Stomach smooth muscle (tissue), 2 donors: ENCODE measurements around the gene TRNT1.

Experiments used
- H3K27ac ChIP-seq: one replicate; pipeline ENCODE4 v1.7.0; 2013; ENCODE audit warnings: mild to moderate bottlenecking, low read length, inconsistent platforms
- H3K27me3 ChIP-seq, 2 donors: one replicate each; pipeline ENCODE4 v1.7.0; 2013; ENCODE audit warnings: low read length in 2 of 2; ENCODE audit not compliant: insufficient read depth in 2 of 2, control insufficient read depth in 1 of 2
- H3K36me3 ChIP-seq, 2 donors: one replicate each; pipeline ENCODE4 v1.7.0; 2013; ENCODE audit warnings: low read length in 2 of 2; ENCODE audit not compliant: control insufficient read depth in 2 of 2, insufficient read depth in 2 of 2
- H3K4me1 ChIP-seq: one replicate; pipeline ENCODE4 v1.7.0; 2013; ENCODE audit warnings: low read length; ENCODE audit not compliant: control insufficient read depth, insufficient read depth
- H3K4me3 ChIP-seq, 2 donors: one replicate each; pipeline ENCODE4 v1.7.0; 2013; ENCODE audit warnings: low read length in 2 of 2
- H3K9ac ChIP-seq, 2 donors: one replicate each; pipeline ENCODE4 v1.7.0; 2013; ENCODE audit warnings: low read length in 2 of 2, mild to moderate bottlenecking in 1 of 2
- H3K9me3 ChIP-seq, 2 donors: one replicate each; pipeline ENCODE4 v1.7.0; 2013; ENCODE audit warnings: low read length in 2 of 2; ENCODE audit not compliant: control insufficient read depth in 2 of 2
- donor health status: healthy.
- donor health status: Pancreatic carcinoma.

The TRNT1 gene

GRCh38 chr3:3113042-3113709, 13.6 kb upstream of the TRNT1 start:
- H3K36me3 ChIP-seq = no peaks in the 10 kb centered on the region
- H3K27me3 ChIP-seq = peaks cover 0 to 2% of the 10 kb centered on the region in 2 donors
- no peaks in the 10 kb centered on the region for H3K4me1 ChIP-seq
- H3K9ac ChIP-seq = no peak overlapping the region
- H3K4me3 ChIP-seq = no peak overlapping the region
- H3K27ac ChIP-seq = no peak overlapping the region
- H3K9me3 ChIP-seq = no peaks in the 10 kb centered on the region

- Histone ChIP-seq H3K36me3 (no peaks in the 10 kb centered on the region), H3K4me3 (no peak overlapping the region), H3K4me1 (no peaks in the 10 kb centered on the region), H3K9me3 (no peaks in the 10 kb centered on the region), H3K9ac (no peak overlapping the region), H3K27ac (no peak overlapping the region), H3K27me3 (peaks cover 0 to 2% of the 10 kb centered on the region in 2 donors)
Observed at GRCh38 chr3:3117651-3118050, 9.1 kb upstream of the TRNT1 start.

- no peak overlapping the region for H3K4me3 ChIP-seq
- no peak overlapping the region for H3K27ac ChIP-seq
- no peaks in the 10 kb centered on the region for H3K36me3 ChIP-seq
- H3K27me3 ChIP-seq = no peaks in the 10 kb centered on the region
- no peaks in the 10 kb centered on the region for H3K9me3 ChIP-seq
- no peaks in the 10 kb centered on the region for H3K4me1 ChIP-seq
- no peak overlapping the region for H3K9ac ChIP-seq
Observed at GRCh38 chr3:3119393-3119851, 7.3 kb upstream of the TRNT1 start.

DNA sequence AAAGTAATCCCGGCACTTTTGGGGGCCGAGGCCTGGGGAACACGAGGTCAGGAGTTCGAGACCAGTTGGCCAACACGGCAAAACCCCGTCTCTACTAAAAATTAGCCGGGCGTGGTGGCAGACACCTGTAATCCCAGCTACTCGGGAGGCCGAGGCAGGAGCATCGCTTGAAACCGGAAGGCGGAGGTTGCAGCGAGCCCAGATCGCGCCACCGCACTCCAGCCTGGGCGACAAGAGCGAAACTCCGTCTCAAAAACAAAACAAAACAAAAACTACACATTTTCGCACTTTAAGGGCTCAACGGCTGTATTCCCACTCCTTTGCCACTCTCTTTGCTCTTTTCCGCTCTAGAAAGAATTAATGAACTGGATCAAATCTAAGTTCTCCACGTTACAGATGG, 763 bp upstream of the TRNT1 start:
- Histone ChIP-seq H3K36me3 (peaks cover 0 to 4% of the 10 kb centered on the region in 2 donors), H3K27ac (peak overlapping the region; percentile 80), H3K9ac (peak overlapping the region; percentile 78 to 92), H3K4me1 (peaks cover 17% of the 10 kb centered on the region), H3K4me3 (peak overlapping the region; percentile 64 to 91), H3K27me3 (no peaks in the 10 kb centered on the region), H3K9me3 (no peaks in the 10 kb centered on the region)

GRCh38 chr3:3127432-3128010, 781 bp downstream of the TRNT1 start:
- Histone ChIP-seq H3K4me1 (peaks cover 17% of the 10 kb centered on the region), H3K27me3 (no peaks in the 10 kb centered on the region), H3K9me3 (no peaks in the 10 kb centered on the region), H3K36me3 (peaks cover 0 to 4% of the 10 kb centered on the region in 2 donors), H3K4me3 (peak overlapping the region; percentile 63 to 91), H3K9ac (peak overlapping the region; percentile 78 to 92), H3K27ac (peak overlapping the region; percentile 80)

DNA sequence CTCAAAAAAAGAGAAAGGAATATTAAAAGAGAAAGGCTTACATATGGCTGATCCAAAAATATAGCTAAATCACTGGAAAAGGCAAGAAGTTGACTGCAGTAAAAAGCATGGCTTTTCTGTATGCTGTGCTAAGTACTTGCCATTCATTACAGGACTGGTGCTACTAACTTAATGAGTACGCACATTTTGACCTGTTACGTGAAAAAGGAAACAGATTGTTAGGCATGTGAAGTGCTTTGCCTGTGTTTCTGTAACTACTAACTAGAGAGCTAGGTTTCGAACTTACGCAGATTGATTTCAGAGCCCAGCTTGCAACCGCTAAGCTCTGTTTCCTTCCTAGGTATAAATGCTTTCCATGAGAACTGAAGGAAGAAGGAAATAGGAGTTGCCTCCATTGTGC, 2.8 kb downstream of the TRNT1 start:
- H3K4me1 ChIP-seq = peaks cover 17% of the 10 kb centered on the region

GRCh38 chr3:3133500-3133899, 6.8 kb downstream of the TRNT1 start:
- H3K9ac ChIP-seq = no peak overlapping the region
- no peaks in the 10 kb centered on the region for H3K27me3 ChIP-seq
- H3K4me1 ChIP-seq = peaks cover 5% of the 10 kb centered on the region
- H3K27ac ChIP-seq = no peak overlapping the region
- H3K9me3 ChIP-seq = no peaks in the 10 kb centered on the region
- peaks cover 2 to 4% of the 10 kb centered on the region in 2 donors for H3K36me3 ChIP-seq
- H3K4me3 ChIP-seq = no peak overlapping the region

More for the DNA sequence above, 2.8 kb downstream of the TRNT1 start:
- Histone ChIP-seq H3K9me3 (no peaks in the 10 kb centered on the region), H3K9ac (no peak overlapping the region), H3K4me3 (no peak overlapping the region), H3K36me3 (peaks cover 0 to 4% of the 10 kb centered on the region in 2 donors), H3K27me3 (no peaks in the 10 kb centered on the region), H3K27ac (no peak overlapping the region)

DNA sequence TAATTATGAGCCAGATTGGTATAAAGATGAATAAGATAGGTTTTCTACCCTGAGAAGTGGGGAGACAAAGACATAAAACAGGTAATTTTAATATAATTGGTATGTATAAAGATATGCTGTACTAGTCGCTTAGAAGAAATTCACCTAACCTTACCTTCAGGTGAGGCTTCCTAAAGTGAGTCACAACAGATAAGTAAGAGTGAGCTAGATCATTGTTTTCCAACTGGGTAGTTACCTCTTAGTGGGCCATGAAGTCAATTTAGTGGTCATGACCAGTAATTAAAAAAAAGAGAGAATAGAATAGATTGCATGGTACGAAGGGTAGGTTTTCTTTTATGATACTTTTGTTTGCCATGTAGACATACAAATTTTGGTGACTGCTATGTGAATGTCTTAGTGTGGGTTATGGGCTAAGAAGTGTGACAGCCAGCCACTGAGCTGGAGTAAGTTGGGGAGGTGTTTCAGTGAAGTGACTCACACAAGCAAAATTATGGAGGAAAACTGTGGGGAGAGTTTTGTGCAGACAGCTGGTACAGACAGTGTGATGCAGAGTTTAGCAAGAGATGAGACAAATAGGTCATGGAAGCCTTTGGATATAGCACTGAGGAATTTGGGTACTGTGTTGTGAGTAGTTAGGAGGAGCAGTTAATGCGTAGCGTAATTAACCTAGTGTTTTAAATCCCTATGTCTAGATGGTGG, 8.2 kb downstream of the TRNT1 start:
- Histone ChIP-seq H3K4me3 (no peak overlapping the region), H3K27ac (no peak overlapping the region), H3K4me1 (no peaks in the 10 kb centered on the region), H3K27me3 (no peaks in the 10 kb centered on the region), H3K9ac (no peak overlapping the region), H3K36me3 (peaks cover 5 to 6% of the 10 kb centered on the region in 2 donors), H3K9me3 (no peaks in the 10 kb centered on the region)

DNA sequence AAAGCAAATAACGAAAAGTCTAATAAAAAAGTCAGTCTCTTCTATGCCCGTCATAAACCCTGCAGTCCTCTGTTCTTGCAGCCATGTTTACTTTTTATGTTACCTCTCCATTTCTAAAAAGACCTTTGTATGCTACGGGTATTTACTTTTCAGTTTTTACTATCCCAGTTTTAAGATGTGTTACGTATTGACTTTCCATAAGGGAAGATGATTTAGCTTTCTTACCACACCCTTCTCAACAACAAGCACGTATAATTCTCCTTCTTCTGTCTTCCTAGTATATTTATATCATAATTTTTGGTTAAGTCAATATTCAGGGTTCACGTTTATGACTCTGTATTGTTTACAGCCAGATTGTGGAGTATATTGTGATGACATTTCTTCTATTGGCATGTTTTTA, 10.8 kb downstream of the TRNT1 start:
- no peaks in the 10 kb centered on the region for H3K9me3 ChIP-seq
- no peak overlapping the region for H3K4me3 ChIP-seq
- H3K36me3 ChIP-seq = peaks cover 5 to 13% of the 10 kb centered on the region in 2 donors
- H3K4me1 ChIP-seq = no peaks in the 10 kb centered on the region
- H3K27ac ChIP-seq = no peak overlapping the region
- H3K9ac ChIP-seq = no peak overlapping the region
- no peaks in the 10 kb centered on the region for H3K27me3 ChIP-seq

- no peaks in the 10 kb centered on the region for H3K9me3 ChIP-seq
- no peaks in the 10 kb centered on the region for H3K27me3 ChIP-seq
- no peak overlapping the region for H3K4me3 ChIP-seq
- H3K4me1 ChIP-seq = no peaks in the 10 kb centered on the region
- H3K27ac ChIP-seq = no peak overlapping the region
- H3K36me3 ChIP-seq = peaks cover 18 to 21% of the 10 kb centered on the region in 2 donors
- no peak overlapping the region for H3K9ac ChIP-seq
Observed at GRCh38 chr3:3141939-3142338, 15.2 kb downstream of the TRNT1 start.
